A673 (cell line): ENCODE results near the gene SCN4A. TPM values are rescaled to one million over a fixed set of nuclear protein-coding genes. Genes with fewer than 3 reads are reported as not detected.

Experiments
- BruUV-seq: library from RNA; stranded (reverse); fragments of 400-500 nt; replicated peaks from 2 replicates; lab custom pipeline; 2021; lab: Mats Ljungman, UMichigan
- CTCF ChIA-PET: fragments of 300-600 bp; sonication (Branson Sonifier 250); formaldehyde crosslinking; loops from one replicate; lab custom pipeline; 2022; ENCODE audit warnings: antibody characterized with exemption; lab: Charles Lee
- POLR2A ChIA-PET: fragments of 300-600 bp; sonication (Branson Sonifier 250); formaldehyde crosslinking; loops from one replicate; lab custom pipeline; 2022; ENCODE audit warnings: antibody characterized with exemption; ENCODE audit not compliant: low non-redundant PET; lab: Charles Lee
- DNase-seq: peaks from one replicate; pipeline ENCODE4 v3.0.0-alpha.2; 2015; ENCODE audit warnings: low spot score
- H3K27ac ChIP-seq: fragments of 200-600 bp; sonication (generic); 2 replicates; pipeline ENCODE4 v1.5.1; 2016; ENCODE audit warnings: mixed run types, low read depth, mild to moderate bottlenecking, mixed read lengths, antibody characterized with exemption, low read length; ENCODE audit not compliant: poor library complexity, severe bottlenecking
- H3K27me3 ChIP-seq: fragments of 200-600 bp; sonication (generic); replicated peaks from 2 replicates; pipeline ENCODE4 v1.6.1; 2017; ENCODE audit warnings: mixed run types, low read depth, mild to moderate bottlenecking, mixed read lengths, antibody characterized with exemption, low read length; ENCODE audit not compliant: insufficient read depth, poor library complexity
- H3K36me3 ChIP-seq: fragments of 200-600 bp; sonication (generic); 2 replicates; pipeline ENCODE4 v1.6.1; 2016; ENCODE audit warnings: mixed run types, mild to moderate bottlenecking, mixed read lengths, antibody characterized with exemption, low read length; ENCODE audit not compliant: insufficient read depth, poor library complexity, severe bottlenecking
- H3K4me1 ChIP-seq: fragments of 200-600 bp; sonication (generic); 2 replicates; pipeline ENCODE4 v1.6.1; 2017; ENCODE audit warnings: mixed run types, mild to moderate bottlenecking, mixed read lengths, antibody characterized with exemption, low read length; ENCODE audit not compliant: insufficient read depth, poor library complexity, severe bottlenecking
- H3K4me3 ChIP-seq: fragments of 200-600 bp; sonication (generic); 2 replicates; pipeline ENCODE4 v1.5.1; 2016; ENCODE audit warnings: low read depth, mixed run types, mild to moderate bottlenecking, mixed read lengths, low read length; ENCODE audit not compliant: poor library complexity, severe bottlenecking
- H3K9me3 ChIP-seq: fragments of 200-600 bp; sonication (generic); 2 replicates; pipeline ENCODE4 v1.6.1; 2016; ENCODE audit warnings: mixed run types, low read depth, mild to moderate bottlenecking, mixed read lengths, antibody characterized with exemption, low read length; ENCODE audit not compliant: poor library complexity, severe bottlenecking
- CTCF ChIP-seq: fragments of 300-800, 200-600 bp; sonication (generic); conservative IDR thresholded peaks from 2 replicates; pipeline ENCODE4 v1.5.1; 2017; ENCODE audit warnings: low read depth, mild to moderate bottlenecking, antibody characterized with exemption, low read length, moderate library complexity, mixed read lengths
- EZH2 ChIP-seq: fragments of 200-600 bp; sonication (generic); IDR thresholded peaks from 2 replicates; pipeline ENCODE4 v1.6.1; 2017; ENCODE audit warnings: borderline replicate concordance, low read depth, mild to moderate bottlenecking, mixed read lengths, antibody characterized with exemption, low read length; ENCODE audit not compliant: poor library complexity, severe bottlenecking
- intact Hi-C: fragments of 100-400 bp; cut with micrococcal nuclease; formaldehyde crosslinking; loops from one replicate; pipeline ENCODE4 v1.10.0; 2022; ENCODE audit not compliant: unreplicated experiment
- total RNA-seq: library from RNA; stranded (reverse); gene quantifications from 2 replicates; pipeline ENCODE4 v1.2.3, GENCODE V29; 2021

SCN4A gene
- total RNA-seq, 1 experiment from 2014 or later = 0.56 TPM

- TF ChIP-seq EZH2 (no peak), CTCF (no peak)
- ChIA-PET CTCF (interaction anchor here (0.6 kb wide), 1 partner anchor 50 kb away, joined by 4 read pairs; no protein-coding TSS in a partner anchor), POLR2A (no interaction called here)
- no TSS peak for BruUV-seq
- no peak overlapping the region for H3K4me3 ChIP-seq
- no peaks in the 10 kb centered on the region for H3K9me3 ChIP-seq
- no peaks in the 10 kb centered on the region for H3K4me1 ChIP-seq
- no peaks in the 10 kb centered on the region for H3K27me3 ChIP-seq
- H3K27ac ChIP-seq = no peak overlapping the region
- intact Hi-C loops = no loop called here
- no peak for DNase-seq
- no peaks in the 10 kb centered on the region for H3K36me3 ChIP-seq
Measured at GRCh38 chr17:63944736-63945499, 27.8 kb downstream of the SCN4A start.

- DNase-seq = no peak
- Histone ChIP-seq H3K36me3 (no peaks in the 10 kb centered on the region), H3K27me3 (no peaks in the 10 kb centered on the region), H3K27ac (no peak overlapping the region), H3K9me3 (no peaks in the 10 kb centered on the region), H3K4me1 (no peaks in the 10 kb centered on the region), H3K4me3 (no peak overlapping the region)
- no TSS peak for BruUV-seq
- CTCF ChIA-PET = interaction anchor here (0.6 kb wide), 1 partner anchor 52 kb away, joined by 4 read pairs; no protein-coding TSS in a partner anchor
- POLR2A ChIA-PET = no interaction called here
- intact Hi-C loops = no loop called here
- no peak for TF ChIP-seq EZH2
- TF ChIP-seq CTCF = no peak
Measured at GRCh38 chr17:63943745-63944144, 29.0 kb downstream of the SCN4A start.

GRCh38 chr17:63942309-63942985 lies 30.3 kb downstream of the SCN4A start:
- Histone ChIP-seq H3K36me3 (no peaks in the 10 kb centered on the region), H3K27me3 (no peaks in the 10 kb centered on the region), H3K4me3 (no peak overlapping the region), H3K27ac (no peak overlapping the region), H3K4me1 (no peaks in the 10 kb centered on the region), H3K9me3 (no peaks in the 10 kb centered on the region)
- intact Hi-C loops = no loop called here
- ChIA-PET POLR2A (no interaction called here), CTCF (no interaction called here)
- BruUV-seq = no TSS peak
- no peak for DNase-seq
- no peak for TF ChIP-seq EZH2
- no peak for TF ChIP-seq CTCF
